ENCODE data around the gene MAP3K7. TPM values are rescaled to one million over a fixed set of nuclear protein-coding genes. Genes with fewer than 3 reads are reported as not detected.

Gene MAP3K7
- total RNA-seq, 2 donors from 2014 or later: 21.9 to 25.8 TPM

DNA sequence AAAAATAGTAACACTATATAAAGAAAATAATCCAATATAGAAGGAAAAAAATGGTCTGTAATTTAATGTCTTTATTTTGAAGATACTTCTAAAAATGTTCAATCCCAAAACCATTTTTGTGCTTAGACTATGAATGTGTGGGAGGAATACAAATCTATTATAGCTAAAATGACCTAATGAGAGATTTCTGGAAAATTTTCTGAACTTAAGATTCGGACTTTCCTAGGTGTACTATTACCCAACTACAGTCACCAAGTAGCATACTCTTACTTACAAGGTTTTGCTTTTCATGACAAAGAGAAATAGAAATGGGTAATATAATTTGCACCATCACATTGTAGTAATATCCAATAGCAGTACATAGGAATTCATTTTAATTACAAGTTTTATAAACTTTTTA is 29.9 kb downstream of the MAP3K7 start:
- no peak overlapping the region for H3K27ac Mint-ChIP-seq
- no peaks in the 10 kb centered on the region for H3K27me3 Mint-ChIP-seq
- ATAC-seq (replicated peaks): no peak
- H3K4me3 Mint-ChIP-seq: no peak overlapping the region
- H3K9me3 Mint-ChIP-seq: no peaks in the 10 kb centered on the region
- peaks cover 3% of the 10 kb centered on the region for H3K4me1 Mint-ChIP-seq
- peaks cover 95% of the 10 kb centered on the region for H3K36me3 Mint-ChIP-seq (ENCODE audit: low read depth)

DNA sequence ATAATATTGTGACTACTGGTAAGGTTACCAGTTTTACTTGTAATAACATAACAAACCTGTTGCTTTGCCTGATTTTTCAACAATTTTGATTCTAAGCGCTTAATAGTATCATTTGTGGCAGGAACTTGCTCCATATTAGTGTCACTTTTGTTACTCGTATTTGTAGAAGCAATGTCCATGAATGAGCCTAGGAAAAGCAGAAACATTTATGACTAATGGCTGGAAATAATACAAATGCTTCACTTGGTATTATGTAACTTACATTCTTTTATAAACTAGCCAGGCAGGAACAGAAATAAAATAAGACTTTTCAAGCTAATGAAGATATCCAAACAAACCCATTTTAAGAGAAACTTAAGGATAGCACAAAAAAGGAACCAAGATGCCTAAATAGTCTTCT is 38.9 kb downstream of the MAP3K7 start:
- peaks cover 98% of the 10 kb centered on the region for H3K36me3 Mint-ChIP-seq (ENCODE audit: low read depth)

DNA sequence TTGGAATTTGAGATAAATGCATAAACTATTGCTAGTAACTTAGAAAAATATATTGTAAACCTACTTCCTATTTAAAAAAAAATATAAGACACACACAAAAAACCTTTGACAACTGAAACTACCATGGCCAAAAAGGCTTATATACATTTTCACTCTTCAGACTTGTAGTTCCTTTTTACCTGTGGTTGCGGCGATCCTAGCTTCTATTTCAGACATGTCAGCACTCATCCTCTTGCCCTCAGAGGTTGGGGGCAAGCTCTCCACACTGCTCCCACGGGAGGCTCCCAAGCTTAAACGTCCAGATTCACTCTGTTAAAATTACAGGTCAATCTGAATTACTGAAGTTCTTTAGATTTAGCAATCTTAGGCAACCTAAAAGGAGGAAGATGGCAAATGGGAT is 39.8 kb downstream of the MAP3K7 start:
- Mint-ChIP-seq H3K4me1 (peaks cover 10% of the 10 kb centered on the region), H3K9me3 (no peaks in the 10 kb centered on the region), H3K4me3 (no peak overlapping the region), H3K27me3 (no peaks in the 10 kb centered on the region), H3K36me3 (ENCODE audit: low read depth) (peaks cover 97% of the 10 kb centered on the region), H3K27ac (no peak overlapping the region)
- no peak for ATAC-seq (replicated peaks)

More for the DNA sequence above, 38.9 kb downstream of the MAP3K7 start:
- H3K9me3 Mint-ChIP-seq: no peaks in the 10 kb centered on the region
- no peak overlapping the region for H3K4me3 Mint-ChIP-seq
- peaks cover 10% of the 10 kb centered on the region for H3K4me1 Mint-ChIP-seq
- no peaks in the 10 kb centered on the region for H3K27me3 Mint-ChIP-seq
- no peak for ATAC-seq (replicated peaks)
- H3K27ac Mint-ChIP-seq: no peak overlapping the region

DNA sequence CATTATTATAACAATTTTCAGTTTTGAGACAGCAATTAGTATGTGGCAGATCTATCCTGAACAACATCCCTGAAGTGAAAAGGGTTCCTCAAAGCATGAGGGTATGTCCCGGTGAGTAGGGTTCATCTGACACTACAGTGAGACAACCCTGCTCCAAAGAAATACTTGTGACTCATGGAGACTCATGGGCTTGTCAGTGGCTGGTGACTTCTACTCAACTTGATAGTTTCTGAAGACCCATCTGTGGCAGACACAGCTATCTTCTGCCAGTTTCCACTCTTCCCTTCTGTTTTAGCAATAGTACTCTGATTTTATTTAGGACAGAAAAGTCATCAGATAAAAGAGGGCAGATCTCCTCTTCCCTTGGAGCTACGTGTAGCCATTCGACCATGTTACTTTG is 41.4 kb downstream of the MAP3K7 start:
- no peak overlapping the region for H3K4me3 Mint-ChIP-seq
- no peak for ATAC-seq (replicated peaks)
- H3K9me3 Mint-ChIP-seq: no peaks in the 10 kb centered on the region
- peaks cover 91% of the 10 kb centered on the region for H3K36me3 Mint-ChIP-seq (ENCODE audit: low read depth)
- H3K4me1 Mint-ChIP-seq: peaks cover 10% of the 10 kb centered on the region
- H3K27ac Mint-ChIP-seq: no peak overlapping the region
- no peaks in the 10 kb centered on the region for H3K27me3 Mint-ChIP-seq

DNA sequence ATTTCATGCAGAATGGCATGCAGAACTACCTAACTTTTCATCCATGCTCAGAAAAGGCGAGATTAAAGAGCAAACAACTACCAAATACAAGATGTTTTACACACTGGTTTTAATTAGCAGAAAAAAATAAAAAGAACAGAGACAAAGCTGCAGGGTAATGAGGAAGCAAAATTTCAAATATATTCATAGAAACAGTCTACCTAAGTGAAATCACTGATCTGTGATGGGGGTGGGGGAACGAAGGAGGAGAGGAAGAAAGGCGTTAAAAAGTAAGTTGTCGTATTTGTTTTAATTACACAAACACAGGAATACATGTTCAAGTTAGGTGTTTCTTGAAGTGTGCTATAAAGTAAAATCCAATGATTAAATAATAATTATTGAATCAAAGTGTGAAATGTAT is 42.1 kb downstream of the MAP3K7 start:
- no peaks in the 10 kb centered on the region for H3K27me3 Mint-ChIP-seq
- H3K4me1 Mint-ChIP-seq: peaks cover 10% of the 10 kb centered on the region
- H3K27ac Mint-ChIP-seq: no peak overlapping the region
- no peaks in the 10 kb centered on the region for H3K9me3 Mint-ChIP-seq
- ATAC-seq (replicated peaks): no peak
- H3K36me3 Mint-ChIP-seq (ENCODE audit: low read depth): peaks cover 84% of the 10 kb centered on the region
- no peak overlapping the region for H3K4me3 Mint-ChIP-seq

DNA sequence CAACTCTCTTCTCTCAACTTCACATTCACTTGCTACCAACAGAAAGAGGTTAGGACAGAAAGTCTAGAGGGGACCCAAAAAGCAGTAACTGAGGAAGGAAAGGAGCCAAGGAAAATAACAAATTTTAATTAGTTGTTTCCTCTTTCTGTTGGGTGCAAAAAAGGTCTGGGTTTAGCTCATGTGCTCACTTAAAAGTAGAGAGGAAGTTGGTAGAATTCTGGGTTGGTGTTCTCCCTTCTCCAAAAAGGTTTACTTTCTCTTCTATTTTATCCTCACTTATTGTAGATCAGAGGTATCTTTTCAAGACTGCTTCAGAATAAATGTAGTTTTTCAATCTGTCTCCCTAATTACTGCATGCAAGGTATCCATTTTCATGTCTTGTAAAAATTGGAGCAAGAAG is 42.8 kb downstream of the MAP3K7 start:
- no peaks in the 10 kb centered on the region for H3K9me3 Mint-ChIP-seq
- H3K27ac Mint-ChIP-seq: no peak overlapping the region
- no peak for ATAC-seq (replicated peaks)
- H3K4me3 Mint-ChIP-seq: no peak overlapping the region
- peaks cover 77% of the 10 kb centered on the region for H3K36me3 Mint-ChIP-seq (ENCODE audit: low read depth)
- no peaks in the 10 kb centered on the region for H3K27me3 Mint-ChIP-seq
- peaks cover 10% of the 10 kb centered on the region for H3K4me1 Mint-ChIP-seq

DNA sequence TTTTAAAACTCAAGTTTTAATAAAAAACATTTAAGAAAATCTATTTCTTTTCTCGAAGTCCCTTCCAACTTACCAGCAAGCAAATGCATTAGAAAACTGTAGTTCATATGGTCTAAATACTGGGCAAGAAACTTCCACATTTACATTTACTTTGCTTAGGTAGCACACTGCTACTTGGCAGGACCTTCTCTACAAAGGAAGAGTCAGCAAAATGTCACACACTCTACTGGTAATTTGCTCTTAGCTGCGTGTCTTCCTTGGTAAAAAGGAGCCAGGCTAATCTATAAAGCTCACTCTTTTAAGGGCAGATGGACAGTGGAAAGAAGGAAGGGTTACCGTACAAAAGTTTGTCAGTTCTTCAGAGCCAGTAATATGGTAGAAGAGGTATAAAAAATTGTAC is 45.7 kb downstream of the MAP3K7 start:
- Mint-ChIP-seq H3K27me3 (no peaks in the 10 kb centered on the region), H3K9me3 (no peaks in the 10 kb centered on the region), H3K4me1 (peaks cover 5% of the 10 kb centered on the region), H3K36me3 (ENCODE audit: low read depth) (peaks cover 67% of the 10 kb centered on the region), H3K27ac (no peak overlapping the region), H3K4me3 (no peak overlapping the region)
- ATAC-seq (replicated peaks): no peak

DNA sequence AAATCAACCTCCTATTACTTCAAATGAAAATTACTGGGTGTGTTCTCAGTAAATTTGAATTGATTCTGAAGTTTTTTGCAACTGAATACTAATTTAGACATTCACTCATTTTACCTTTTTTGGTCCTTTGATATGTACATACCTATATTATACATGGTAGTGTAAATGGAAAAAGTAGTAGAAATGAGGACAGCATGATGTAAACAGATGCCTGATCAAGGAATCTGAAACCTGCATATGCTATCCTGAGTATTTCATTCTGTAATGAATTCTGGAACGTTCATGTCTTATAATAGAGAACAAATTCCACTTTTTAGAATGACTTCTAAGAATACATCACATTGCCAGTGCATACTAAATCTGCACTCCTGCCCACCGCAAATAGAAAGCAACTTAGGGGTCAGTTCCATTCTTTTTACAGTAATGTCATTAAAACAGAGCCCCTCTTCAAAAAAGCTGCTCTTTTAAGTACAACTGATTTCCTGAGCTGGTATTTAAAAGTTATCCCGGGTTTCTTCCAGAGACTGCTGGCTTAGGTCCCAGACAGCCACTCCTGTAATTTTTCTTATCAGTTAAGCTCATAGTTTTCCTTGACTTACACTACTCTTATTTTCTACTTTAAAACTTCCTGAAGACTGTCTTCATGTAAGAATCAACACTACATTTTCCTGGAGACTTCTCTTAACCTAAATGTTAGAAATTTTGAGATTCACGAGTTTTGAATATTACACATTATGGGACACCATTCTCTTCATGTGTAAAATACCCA is 48.4 kb downstream of the MAP3K7 start:
- no peaks in the 10 kb centered on the region for H3K9me3 Mint-ChIP-seq
- no peak overlapping the region for H3K4me3 Mint-ChIP-seq
- no peak overlapping the region for H3K27ac Mint-ChIP-seq
- no peak for ATAC-seq (replicated peaks)
- H3K27me3 Mint-ChIP-seq: no peaks in the 10 kb centered on the region
- H3K36me3 Mint-ChIP-seq (ENCODE audit: low read depth): peaks cover 62% of the 10 kb centered on the region
- no peaks in the 10 kb centered on the region for H3K4me1 Mint-ChIP-seq

DNA sequence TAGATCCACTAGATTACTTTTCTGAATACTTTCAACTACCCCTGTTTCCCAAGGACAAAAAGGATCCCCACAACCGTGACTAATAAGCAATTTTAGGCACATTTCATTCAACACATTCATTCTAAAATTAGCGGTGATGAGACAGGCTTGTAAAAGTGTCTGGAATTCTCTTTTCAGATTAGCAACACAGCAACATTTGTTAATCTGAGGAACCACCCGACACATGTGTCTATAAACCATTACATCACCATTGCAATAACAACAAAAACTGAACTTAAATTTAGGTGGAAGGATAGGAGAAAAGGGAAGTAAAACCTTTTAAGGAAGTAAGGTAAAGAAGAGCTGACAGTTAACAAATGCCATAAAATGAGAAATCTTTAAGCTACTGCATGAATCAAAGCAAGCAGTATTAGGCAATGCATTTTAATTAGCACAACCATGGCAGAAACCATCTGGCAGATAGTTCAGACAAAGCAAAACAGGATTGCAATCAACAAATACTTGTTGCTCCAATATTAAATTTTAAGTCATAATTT is 49.1 kb downstream of the MAP3K7 start:
- ATAC-seq (replicated peaks): no peak
- H3K9me3 Mint-ChIP-seq: no peaks in the 10 kb centered on the region

DNA sequence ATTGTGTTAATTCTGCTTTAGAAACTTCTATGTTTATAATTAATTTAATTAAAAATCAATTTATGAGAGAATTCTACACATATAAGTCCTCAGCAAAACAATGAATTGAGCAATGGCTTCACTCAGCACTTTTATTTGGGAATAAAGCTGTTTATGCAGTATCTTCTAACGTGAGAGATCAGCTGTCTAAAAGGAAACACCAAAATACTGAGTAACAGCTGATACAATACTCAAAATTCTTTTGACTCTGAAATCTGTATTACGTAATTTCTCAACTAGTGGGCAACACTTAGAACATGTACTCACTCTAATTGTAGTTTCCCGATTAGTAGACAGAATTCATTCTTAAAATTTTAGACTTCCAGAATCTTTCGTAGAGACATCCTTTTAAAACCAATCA is 49.8 kb downstream of the MAP3K7 start:
- Mint-ChIP-seq H3K27me3 (no peaks in the 10 kb centered on the region), H3K27ac (no peak overlapping the region), H3K36me3 (ENCODE audit: low read depth) (peaks cover 64% of the 10 kb centered on the region), H3K4me1 (no peaks in the 10 kb centered on the region), H3K4me3 (no peak overlapping the region), H3K9me3 (no peaks in the 10 kb centered on the region)
- ATAC-seq (replicated peaks): no peak

More for the DNA sequence above, 49.1 kb downstream of the MAP3K7 start:
- no peaks in the 10 kb centered on the region for H3K27me3 Mint-ChIP-seq
- H3K4me1 Mint-ChIP-seq: no peaks in the 10 kb centered on the region
- no peak overlapping the region for H3K4me3 Mint-ChIP-seq
- no peak overlapping the region for H3K27ac Mint-ChIP-seq
- peaks cover 62% of the 10 kb centered on the region for H3K36me3 Mint-ChIP-seq (ENCODE audit: low read depth)

DNA sequence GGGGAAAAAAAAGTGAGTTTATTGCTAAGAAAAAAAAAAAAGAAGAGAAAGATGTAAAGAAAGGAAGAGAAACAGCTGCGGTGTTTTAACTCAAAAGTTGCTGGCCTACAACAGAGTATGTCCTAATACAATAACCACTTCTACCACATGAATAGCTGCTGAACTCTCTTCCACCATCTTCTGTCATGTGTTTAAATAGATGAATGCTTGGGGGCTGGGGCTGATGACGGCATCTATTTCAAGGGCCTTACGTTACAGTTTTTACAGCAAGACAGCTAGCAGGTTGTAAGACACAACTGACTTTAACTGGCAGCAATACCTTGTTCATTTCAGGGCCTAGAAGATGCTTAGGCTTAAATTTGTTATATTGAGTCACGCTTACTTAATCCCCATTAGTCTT is 50.4 kb downstream of the MAP3K7 start:
- Mint-ChIP-seq H3K4me3 (no peak overlapping the region), H3K4me1 (no peaks in the 10 kb centered on the region), H3K36me3 (ENCODE audit: low read depth) (peaks cover 66% of the 10 kb centered on the region), H3K27me3 (no peaks in the 10 kb centered on the region), H3K27ac (no peak overlapping the region), H3K9me3 (no peaks in the 10 kb centered on the region)
- ATAC-seq (replicated peaks): no peak

DNA sequence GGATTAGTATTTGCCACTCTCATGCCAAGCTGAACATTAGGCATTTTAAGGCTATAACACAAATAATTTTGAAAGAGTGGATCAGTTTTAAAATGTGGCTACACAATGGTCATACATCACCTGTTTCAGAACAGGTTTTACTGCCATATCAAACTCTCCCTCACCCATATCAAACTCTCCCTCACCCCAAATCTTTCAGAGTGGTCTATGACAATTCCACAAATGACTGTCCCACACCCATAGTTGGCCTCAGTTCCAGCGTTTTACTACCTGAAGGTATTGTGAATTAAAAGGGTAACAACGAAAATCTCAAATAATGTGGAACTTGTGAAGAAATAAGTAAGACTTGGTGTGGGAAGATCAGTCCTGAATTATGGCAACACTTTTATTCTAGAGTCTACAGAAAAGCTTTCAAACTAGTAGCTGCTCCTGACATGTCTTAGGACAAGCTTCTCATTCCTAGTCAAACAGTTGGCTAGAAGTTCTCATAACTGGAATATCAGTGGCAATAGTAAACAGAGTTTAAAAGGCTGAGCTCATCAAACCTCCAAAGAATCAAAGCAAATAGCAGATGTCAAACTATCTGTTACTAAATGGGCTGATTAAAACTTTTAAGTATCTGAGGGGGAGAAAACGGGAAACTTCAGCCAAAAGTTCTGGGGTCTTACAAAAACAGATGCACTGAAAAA is 52.4 kb downstream of the MAP3K7 start:
- Mint-ChIP-seq H3K4me3 (no peak overlapping the region), H3K4me1 (no peaks in the 10 kb centered on the region), H3K27ac (no peak overlapping the region), H3K27me3 (no peaks in the 10 kb centered on the region), H3K36me3 (ENCODE audit: low read depth) (peaks cover 66% of the 10 kb centered on the region), H3K9me3 (no peaks in the 10 kb centered on the region)
- no peak for ATAC-seq (replicated peaks)

DNA sequence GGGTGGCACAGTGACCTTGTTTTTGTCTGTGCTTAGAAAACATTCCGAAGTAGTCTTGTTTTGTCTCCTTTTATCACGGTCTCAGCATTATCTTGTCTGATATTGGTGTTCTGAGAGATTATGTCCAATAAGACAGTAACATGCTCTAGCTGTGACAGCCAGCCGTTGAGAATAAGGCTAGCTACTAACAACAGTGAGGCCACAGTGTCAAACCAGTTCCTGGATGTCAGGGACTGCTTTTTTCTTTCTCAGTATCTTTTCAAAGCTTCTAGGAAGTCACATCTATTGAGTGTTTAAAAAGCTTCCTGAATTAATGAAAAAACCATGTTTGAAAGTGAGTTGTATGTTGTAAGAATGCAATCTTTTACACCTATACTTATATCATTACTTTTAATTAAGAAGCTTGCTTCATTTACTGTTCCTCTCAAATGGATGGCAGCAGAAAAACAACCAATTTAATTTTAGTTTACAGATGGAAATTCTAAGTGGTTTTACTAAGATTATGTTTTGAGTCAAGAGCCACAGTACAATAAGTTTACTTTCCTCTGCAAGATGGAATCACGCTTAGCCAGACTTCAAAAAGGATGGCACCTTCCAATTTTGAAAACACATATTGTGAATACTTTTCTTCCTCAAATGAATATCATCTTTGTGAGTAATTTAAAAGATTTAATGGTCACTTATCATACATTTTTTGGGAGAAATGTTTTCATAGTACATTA is 53.1 kb downstream of the MAP3K7 start:
- no peaks in the 10 kb centered on the region for H3K9me3 Mint-ChIP-seq
- H3K27me3 Mint-ChIP-seq: no peaks in the 10 kb centered on the region
- H3K4me3 Mint-ChIP-seq: no peak overlapping the region
- no peak for ATAC-seq (replicated peaks)
- H3K36me3 Mint-ChIP-seq (ENCODE audit: low read depth): peaks cover 69% of the 10 kb centered on the region
- no peaks in the 10 kb centered on the region for H3K4me1 Mint-ChIP-seq
- H3K27ac Mint-ChIP-seq: no peak overlapping the region

DNA sequence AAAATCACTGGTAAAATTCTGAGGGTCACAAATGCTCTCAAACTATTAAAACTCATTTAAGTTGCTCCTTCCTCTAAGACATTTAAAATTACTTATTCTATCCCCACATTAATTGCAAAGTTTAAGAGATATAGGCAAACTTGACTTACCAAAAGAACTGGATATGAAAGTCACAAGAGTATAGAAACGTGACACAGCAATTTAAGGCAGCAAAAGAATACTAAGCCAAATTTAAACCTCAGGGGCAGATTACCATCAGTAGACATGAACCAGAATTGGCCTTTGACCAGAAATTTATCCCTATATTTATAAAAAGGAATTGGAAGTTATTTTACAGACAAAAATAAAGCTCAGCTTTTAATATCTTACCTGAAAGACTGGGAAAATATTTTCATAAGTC is 56.0 kb downstream of the MAP3K7 start:
- no peak for ATAC-seq (replicated peaks)
- Mint-ChIP-seq H3K4me1 (no peaks in the 10 kb centered on the region), H3K36me3 (ENCODE audit: low read depth) (peaks cover 61% of the 10 kb centered on the region), H3K9me3 (no peaks in the 10 kb centered on the region), H3K27ac (no peak overlapping the region), H3K4me3 (no peak overlapping the region), H3K27me3 (no peaks in the 10 kb centered on the region)

DNA sequence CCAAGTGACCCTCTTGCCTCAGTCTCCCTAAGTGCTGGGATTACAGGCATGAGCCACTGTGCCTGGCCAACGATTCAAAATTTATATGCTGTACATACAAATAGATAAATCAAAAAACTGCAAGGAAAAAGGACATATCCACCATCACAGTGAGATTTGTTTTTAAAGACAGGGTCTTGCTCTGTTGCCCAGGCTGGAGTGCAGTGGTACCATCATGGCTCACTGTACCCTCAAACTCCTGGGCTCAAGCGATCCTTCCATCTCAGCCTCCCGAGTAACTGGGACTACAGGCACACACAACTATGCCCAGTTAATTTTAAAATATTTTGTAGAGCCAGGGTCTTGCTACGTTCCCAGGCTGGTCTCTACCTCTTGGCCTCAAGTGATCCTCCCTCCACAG is 61.5 kb downstream of the MAP3K7 start:
- Mint-ChIP-seq H3K27me3 (no peaks in the 10 kb centered on the region), H3K4me1 (no peaks in the 10 kb centered on the region), H3K4me3 (no peak overlapping the region), H3K27ac (no peak overlapping the region), H3K36me3 (ENCODE audit: low read depth) (peaks cover 64% of the 10 kb centered on the region), H3K9me3 (no peaks in the 10 kb centered on the region)
- no peak for ATAC-seq (replicated peaks)
